CD8-positive, alpha-beta memory T cell (primary cell): ENCODE results near the gene MCM9. TPM values are rescaled to one million over a fixed set of nuclear protein-coding genes. Genes with fewer than 3 reads are reported as not detected.

Source experiments
- CTCF ChIA-PET: fragments of 350-600 bp; sonication (Branson Sonifier 250); formaldehyde crosslinking; loops from one replicate; lab custom pipeline; 2021; ENCODE audit warnings: antibody characterized with exemption; lab: Charles Lee
- POLR2A ChIA-PET: fragments of 350-600 bp; sonication (Branson Sonifier 250); formaldehyde crosslinking; loops from one replicate; lab custom pipeline; 2021; ENCODE audit warnings: antibody characterized with exemption; lab: Charles Lee
- DNase-seq, 5 donors: peaks; one replicate each; pipeline versions ENCODE4 v3.0.0 to v3.0.0-alpha.2; 2020 to 2022; ENCODE audit warnings: mixed read lengths in 1 of 5
- H3K27ac ChIP-seq: one replicate; pipeline ENCODE4 v1.7.0; 2013; ENCODE audit warnings: low read depth, mild to moderate bottlenecking, low read length, moderate library complexity
- H3K27me3 ChIP-seq: 2 replicates; pipeline ENCODE4 v1.7.0; 2013; ENCODE audit warnings: low read length, mild to moderate bottlenecking; ENCODE audit not compliant: insufficient read depth, poor library complexity, severe bottlenecking
- H3K36me3 ChIP-seq: 2 replicates; pipeline ENCODE4 v1.7.0; 2013; ENCODE audit warnings: mild to moderate bottlenecking, low read length, moderate library complexity; ENCODE audit not compliant: insufficient read depth
- H3K4me1 ChIP-seq: 2 replicates; pipeline ENCODE4 v1.7.0; 2013; ENCODE audit warnings: mild to moderate bottlenecking, low read length, moderate library complexity; ENCODE audit not compliant: insufficient read depth
- H3K4me3 ChIP-seq: 2 replicates; pipeline ENCODE4 v1.7.0; 2013; ENCODE audit warnings: mild to moderate bottlenecking, low read length
- H3K9me3 ChIP-seq: 2 replicates; pipeline ENCODE4 v1.7.0; 2013; ENCODE audit warnings: mild to moderate bottlenecking, low read length
- H3K27ac Mint-ChIP-seq, 8 donors: one replicate each; pipeline ENCODE4 v1.8.0; 2020 to 2021; ENCODE audit warnings: mixed read lengths in 8 of 8, mild to moderate bottlenecking in 6 of 8, inconsistent platforms in 3 of 8, moderate library complexity in 3 of 8
- H3K27me3 Mint-ChIP-seq, 2 donors: one replicate each; pipeline ENCODE4 v1.8.0; 2020 to 2021; ENCODE audit warnings: mixed read lengths in 2 of 2, mild to moderate bottlenecking in 1 of 2, moderate library complexity in 1 of 2
- H3K36me3 Mint-ChIP-seq, 3 donors: one replicate each; pipeline ENCODE4 v1.8.0; 2020 to 2021; ENCODE audit warnings: mixed read lengths in 3 of 3, inconsistent platforms in 1 of 3, mild to moderate bottlenecking in 1 of 3
- H3K4me1 Mint-ChIP-seq, 3 donors: one replicate each; pipeline ENCODE4 v1.8.0; 2020 to 2021; ENCODE audit warnings: mixed read lengths in 3 of 3, inconsistent platforms in 1 of 3, mild to moderate bottlenecking in 1 of 3
- H3K4me3 Mint-ChIP-seq, 7 donors: one replicate each; pipeline ENCODE4 v1.8.0; 2020 to 2021; ENCODE audit warnings: mixed read lengths in 7 of 7, mild to moderate bottlenecking in 6 of 7, moderate library complexity in 4 of 7, inconsistent platforms in 2 of 7
- H3K9me3 Mint-ChIP-seq, 5 donors: one replicate each; pipeline ENCODE4 v1.8.0; 2020 to 2022; ENCODE audit warnings: mixed read lengths in 5 of 5, mild to moderate bottlenecking in 3 of 5, moderate library complexity in 2 of 5, inconsistent platforms in 1 of 5
- polyA plus RNA-seq: library from polyadenylated mRNA; unstranded; fragments of 300-500 nt; fragmentation: Illumina TruSeq; gene quantifications from one replicate; pipeline ENCODE4 v1.2.3, GENCODE V29; 2021
- total RNA-seq, 2 experiments: library from RNA; stranded (reverse); gene quantifications; one replicate each; pipeline ENCODE4 v1.2.3, GENCODE V29; 2021

MCM9 gene
- total and polyA plus RNA-seq, 3 experiments from 2014 or later, result 18.0 to 25.2 (median 21.3) TPM

GRCh38 chr6:118881440-118882313 is 53.3 kb downstream of the MCM9 start:
- H3K4me1 Mint-ChIP-seq, result peaks cover 75 to 88% (median 88%) of the 10 kb centered on the region in 3 donors
- peak overlapping the region; percentile 11 to 71 (median 59) for H3K4me3 Mint-ChIP-seq
- peak overlapping the region in 6 of 8 donors; percentile 17 to 90 (median 32) for H3K27ac Mint-ChIP-seq
- H3K4me3 ChIP-seq, result no peak overlapping the region
- no peaks in the 10 kb centered on the region for H3K27me3 ChIP-seq
- H3K9me3 ChIP-seq, result no peaks in the 10 kb centered on the region
- H3K27ac ChIP-seq, result no peak overlapping the region
- no peak for DNase-seq
- H3K27me3 Mint-ChIP-seq, result peaks cover 0 to 2% of the 10 kb centered on the region in 2 donors
- H3K36me3 Mint-ChIP-seq, result peaks cover 1 to 4% (median 2%) of the 10 kb centered on the region in 3 donors
- peaks cover 37% of the 10 kb centered on the region for H3K4me1 ChIP-seq
- no peaks in the 10 kb centered on the region for H3K36me3 ChIP-seq
- ChIA-PET POLR2A (interaction anchor here (1.4 kb wide), 1 partner anchor 13 kb away, joined by 9 read pairs; the partner anchor contains the start of gene ASF1A), CTCF (interaction anchor here (0.8 to 1.3 kb wide), 3 partner anchors 12 to 316 kb away, joined by 3 to 4 read pairs (median 3); no protein-coding TSS in a partner anchor)
- H3K9me3 Mint-ChIP-seq, result peaks cover 0 to 1% (median 0%) of the 10 kb centered on the region in 5 donors

DNA sequence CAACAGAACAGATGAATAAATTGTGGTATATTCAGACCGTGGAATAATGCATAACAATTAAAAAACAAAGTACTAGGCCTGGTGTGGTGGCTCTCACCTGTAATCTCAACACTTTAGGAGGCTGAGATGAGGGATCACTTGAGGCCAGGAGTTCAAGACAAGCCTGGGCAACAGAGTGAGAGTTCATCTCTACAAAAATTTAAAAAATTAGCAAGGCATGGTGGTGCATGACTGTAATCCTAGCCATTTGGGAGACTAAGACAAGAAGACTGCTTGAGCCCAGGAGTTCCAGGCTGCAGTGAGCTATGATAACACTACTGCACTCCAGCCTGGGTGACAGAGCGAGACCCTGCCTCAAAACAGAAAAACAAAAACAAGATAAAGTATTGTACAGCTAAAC is 57.2 kb downstream of the MCM9 start:
- Mint-ChIP-seq H3K4me1 (peaks cover 50 to 72% (median 70%) of the 10 kb centered on the region in 3 donors), H3K9me3 (peaks cover 0 to 1% (median 0%) of the 10 kb centered on the region in 5 donors), H3K4me3 (peak overlapping the region in 1 of 7 donors; percentile 14), H3K27ac (peak overlapping the region in 1 of 8 donors; percentile 54), H3K27me3 (no peaks in the 10 kb centered on the region), H3K36me3 (peaks cover 5 to 12% (median 8%) of the 10 kb centered on the region in 3 donors)
- POLR2A ChIA-PET, result no interaction called here
- H3K36me3 ChIP-seq, result no peaks in the 10 kb centered on the region
- no peak for DNase-seq
- no peaks in the 10 kb centered on the region for H3K9me3 ChIP-seq
- no peak overlapping the region for H3K27ac ChIP-seq
- H3K4me1 ChIP-seq, result peaks cover 23% of the 10 kb centered on the region
- CTCF ChIA-PET, result no interaction called here
- H3K27me3 ChIP-seq, result no peaks in the 10 kb centered on the region
- H3K4me3 ChIP-seq, result no peak overlapping the region

- no peak for DNase-seq
- no peaks in the 10 kb centered on the region for H3K27me3 Mint-ChIP-seq
- Histone ChIP-seq H3K27ac (no peak overlapping the region), H3K4me3 (no peak overlapping the region), H3K36me3 (no peaks in the 10 kb centered on the region), H3K9me3 (no peaks in the 10 kb centered on the region), H3K4me1 (peaks cover 15% of the 10 kb centered on the region), H3K27me3 (no peaks in the 10 kb centered on the region)
- H3K9me3 Mint-ChIP-seq, result peaks cover 0 to 1% (median 0%) of the 10 kb centered on the region in 5 donors
- no peak overlapping the region for H3K4me3 Mint-ChIP-seq
- H3K4me1 Mint-ChIP-seq, result peaks cover 43 to 67% (median 65%) of the 10 kb centered on the region in 3 donors
- peak overlapping the region in 1 of 8 donors; percentile 4 for H3K27ac Mint-ChIP-seq
- CTCF ChIA-PET, result no interaction called here
- POLR2A ChIA-PET, result interaction anchor here (1.0 kb wide), 1 partner anchor 17 kb away, joined by 3 read pairs; no protein-coding TSS in a partner anchor
- peaks cover 3 to 12% (median 8%) of the 10 kb centered on the region in 3 donors for H3K36me3 Mint-ChIP-seq
These were observed 58.1 kb downstream of the MCM9 start for GRCh38 chr6:118876814-118877213.

GRCh38 chr6:118876198-118876597 is 58.8 kb downstream of the MCM9 start:
- Mint-ChIP-seq H3K27me3 (no peaks in the 10 kb centered on the region), H3K27ac (peak overlapping the region in 1 of 8 donors; percentile 19), H3K9me3 (peaks cover 0 to 1% (median 0%) of the 10 kb centered on the region in 5 donors), H3K36me3 (peaks cover 5 to 14% (median 9%) of the 10 kb centered on the region in 3 donors), H3K4me3 (no peak overlapping the region), H3K4me1 (peaks cover 39 to 65% (median 63%) of the 10 kb centered on the region in 3 donors)
- no peaks in the 10 kb centered on the region for H3K36me3 ChIP-seq
- no peaks in the 10 kb centered on the region for H3K9me3 ChIP-seq
- H3K4me3 ChIP-seq, result no peak overlapping the region
- H3K27me3 ChIP-seq, result no peaks in the 10 kb centered on the region
- DNase-seq, result no peak
- ChIA-PET POLR2A (no interaction called here), CTCF (no interaction called here)
- H3K4me1 ChIP-seq, result peaks cover 11% of the 10 kb centered on the region
- H3K27ac ChIP-seq, result no peak overlapping the region

DNA sequence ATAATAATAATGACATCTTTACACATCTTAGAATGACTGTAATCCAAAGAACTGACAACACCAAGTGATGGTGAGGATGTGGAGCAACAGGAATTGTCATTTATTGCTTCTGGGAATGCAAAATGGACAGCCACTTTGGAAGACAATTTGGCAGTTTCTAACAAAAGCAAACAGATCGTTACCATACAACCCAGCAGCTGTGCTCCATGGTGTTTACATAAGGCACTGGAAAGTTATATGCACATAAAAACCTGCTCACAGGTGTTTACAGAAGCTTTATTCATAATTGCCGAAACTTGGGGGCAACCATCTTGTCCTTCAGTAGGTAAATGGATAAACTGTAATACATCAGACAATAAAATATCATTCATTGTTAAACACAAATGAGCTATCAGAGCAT is 59.3 kb downstream of the MCM9 start:
- Histone ChIP-seq H3K9me3 (no peaks in the 10 kb centered on the region), H3K27me3 (no peaks in the 10 kb centered on the region), H3K27ac (no peak overlapping the region), H3K36me3 (no peaks in the 10 kb centered on the region), H3K4me3 (no peak overlapping the region), H3K4me1 (peaks cover 6% of the 10 kb centered on the region)
- Mint-ChIP-seq H3K27ac (no peak overlapping the region), H3K9me3 (peaks cover 0 to 1% (median 0%) of the 10 kb centered on the region in 5 donors), H3K27me3 (no peaks in the 10 kb centered on the region), H3K4me3 (no peak overlapping the region), H3K36me3 (peaks cover 6 to 20% (median 11%) of the 10 kb centered on the region in 3 donors), H3K4me1 (peaks cover 39 to 65% (median 63%) of the 10 kb centered on the region in 3 donors)
- CTCF ChIA-PET, result no interaction called here
- POLR2A ChIA-PET, result no interaction called here
- no peak for DNase-seq

GRCh38 chr6:118873239-118873638 is 61.7 kb downstream of the MCM9 start:
- H3K4me3 Mint-ChIP-seq, result no peak overlapping the region
- peaks cover 42 to 66% (median 60%) of the 10 kb centered on the region in 3 donors for H3K4me1 Mint-ChIP-seq
- H3K27me3 Mint-ChIP-seq, result no peaks in the 10 kb centered on the region
- H3K27ac ChIP-seq, result no peak overlapping the region
- ChIA-PET POLR2A (no interaction called here), CTCF (no interaction called here)
- H3K27ac Mint-ChIP-seq, result peak overlapping the region in 1 of 8 donors; percentile 20
- no peaks in the 10 kb centered on the region for H3K36me3 ChIP-seq
- H3K4me1 ChIP-seq, result no peaks in the 10 kb centered on the region
- H3K4me3 ChIP-seq, result no peak overlapping the region
- H3K9me3 Mint-ChIP-seq, result peaks cover 0 to 5% (median 4%) of the 10 kb centered on the region in 5 donors
- H3K9me3 ChIP-seq, result no peaks in the 10 kb centered on the region
- H3K27me3 ChIP-seq, result no peaks in the 10 kb centered on the region
- H3K36me3 Mint-ChIP-seq, result peaks cover 12 to 25% (median 14%) of the 10 kb centered on the region in 3 donors
- DNase-seq, result no peak

GRCh38 chr6:118872726-118873125 is 62.2 kb downstream of the MCM9 start:
- Mint-ChIP-seq H3K36me3 (peaks cover 12 to 25% (median 14%) of the 10 kb centered on the region in 3 donors), H3K9me3 (peaks cover 0 to 5% (median 4%) of the 10 kb centered on the region in 5 donors), H3K4me3 (no peak overlapping the region), H3K27ac (peak overlapping the region in 1 of 8 donors; percentile 76), H3K27me3 (no peaks in the 10 kb centered on the region), H3K4me1 (peaks cover 39 to 63% (median 59%) of the 10 kb centered on the region in 3 donors)
- DNase-seq, result no peak
- Histone ChIP-seq H3K4me1 (no peaks in the 10 kb centered on the region), H3K27ac (no peak overlapping the region), H3K36me3 (no peaks in the 10 kb centered on the region), H3K9me3 (no peaks in the 10 kb centered on the region), H3K27me3 (no peaks in the 10 kb centered on the region), H3K4me3 (no peak overlapping the region)
- POLR2A ChIA-PET, result no interaction called here
- CTCF ChIA-PET, result no interaction called here

- Histone ChIP-seq H3K9me3 (no peaks in the 10 kb centered on the region), H3K36me3 (no peaks in the 10 kb centered on the region), H3K27me3 (no peaks in the 10 kb centered on the region), H3K4me3 (no peak overlapping the region), H3K4me1 (no peaks in the 10 kb centered on the region), H3K27ac (no peak overlapping the region)
- Mint-ChIP-seq H3K36me3 (peaks cover 12 to 25% (median 14%) of the 10 kb centered on the region in 3 donors), H3K27me3 (no peaks in the 10 kb centered on the region), H3K4me1 (peaks cover 35 to 59% (median 54%) of the 10 kb centered on the region in 3 donors), H3K27ac (peak overlapping the region in 2 of 8 donors; percentile 47 to 76), H3K9me3 (peaks cover 0 to 5% (median 4%) of the 10 kb centered on the region in 5 donors), H3K4me3 (no peak overlapping the region)
- DNase-seq, result no peak
- CTCF ChIA-PET, result no interaction called here
- POLR2A ChIA-PET, result no interaction called here
These were observed 62.6 kb downstream of the MCM9 start for GRCh38 chr6:118872318-118872717.
